ENCODE results near the gene SOX18. TPM values are rescaled to one million over a fixed set of nuclear protein-coding genes. Genes with fewer than 3 reads are reported as not detected.

Gene SOX18
- total RNA-seq, 1 donor, result under 0.01 TPM

- Histone ChIP-seq H3K27me3 (ENCODE audit: insufficient read depth, low read length) (peaks cover 37% of the 10 kb centered on the region), H3K4me2 (ENCODE audit: insufficient read depth, low read length) (no peak overlapping the region), H4K20me1 (ENCODE audit: insufficient read depth, low read length) (peaks cover 11% of the 10 kb centered on the region), H3K36me3 (ENCODE audit: insufficient read depth, low read length) (no peaks in the 10 kb centered on the region), H2AFZ (ENCODE audit: low read length) (no peak overlapping the region), H3K4me1 (ENCODE audit: insufficient read depth, low read length) (peaks cover 15% of the 10 kb centered on the region), H3K27ac (ENCODE audit: low read depth, low read length) (no peak overlapping the region), H3K4me3 (ENCODE audit: insufficient read depth, low read length) (no peak overlapping the region), H3K79me2 (ENCODE audit: insufficient read depth, low read length) (no peaks in the 10 kb centered on the region), H3K9me3 (ENCODE audit: low read depth, low read length) (no peaks in the 10 kb centered on the region)
- DNase-seq (ENCODE audit: insufficient read length, low spot score, missing footprints), result no peak
- no peak for TF ChIP-seq CTCF (IDR thresholded peaks at IDR 0.05; ENCODE audit: extremely low read depth, low read depth, low read length)
Observed at GRCh38 chr20:64082126-64082731, 32.8 kb upstream of the SOX18 start.

- Histone ChIP-seq H3K79me2 (ENCODE audit: insufficient read depth, low read length) (no peaks in the 10 kb centered on the region), H3K27ac (ENCODE audit: low read depth, low read length) (no peak overlapping the region), H3K4me2 (ENCODE audit: insufficient read depth, low read length) (no peak overlapping the region), H3K27me3 (ENCODE audit: insufficient read depth, low read length) (peaks cover 37% of the 10 kb centered on the region), H3K4me3 (ENCODE audit: insufficient read depth, low read length) (no peak overlapping the region), H3K36me3 (ENCODE audit: insufficient read depth, low read length) (no peaks in the 10 kb centered on the region), H4K20me1 (ENCODE audit: insufficient read depth, low read length) (peaks cover 11% of the 10 kb centered on the region), H2AFZ (ENCODE audit: low read length) (no peak overlapping the region), H3K9me3 (ENCODE audit: low read depth, low read length) (no peaks in the 10 kb centered on the region), H3K4me1 (ENCODE audit: insufficient read depth, low read length) (peaks cover 15% of the 10 kb centered on the region)
- TF ChIP-seq CTCF (IDR thresholded peaks at IDR 0.05; ENCODE audit: extremely low read depth, low read depth, low read length), result no peak
- no peak for DNase-seq (ENCODE audit: insufficient read length, low spot score, missing footprints)
Observed at GRCh38 chr20:64081624-64081964, 32.2 kb upstream of the SOX18 start.

- H3K4me3 ChIP-seq (ENCODE audit: insufficient read depth, low read length), result no peak overlapping the region
- no peak overlapping the region for H3K27ac ChIP-seq (ENCODE audit: low read depth, low read length)
- H4K20me1 ChIP-seq (ENCODE audit: insufficient read depth, low read length), result peaks cover 11% of the 10 kb centered on the region
- H3K4me2 ChIP-seq (ENCODE audit: insufficient read depth, low read length), result no peak overlapping the region
- no peak for TF ChIP-seq CTCF (IDR thresholded peaks at IDR 0.05; ENCODE audit: extremely low read depth, low read depth, low read length)
- H3K4me1 ChIP-seq (ENCODE audit: insufficient read depth, low read length), result peaks cover 15% of the 10 kb centered on the region
- no peak overlapping the region for H2AFZ ChIP-seq (ENCODE audit: low read length)
- H3K36me3 ChIP-seq (ENCODE audit: insufficient read depth, low read length), result no peaks in the 10 kb centered on the region
- DNase-seq (ENCODE audit: insufficient read length, low spot score, missing footprints), result no peak
- no peaks in the 10 kb centered on the region for H3K9me3 ChIP-seq (ENCODE audit: low read depth, low read length)
- H3K27me3 ChIP-seq (ENCODE audit: insufficient read depth, low read length), result peaks cover 32% of the 10 kb centered on the region
- no peaks in the 10 kb centered on the region for H3K79me2 ChIP-seq (ENCODE audit: insufficient read depth, low read length)
Observed at GRCh38 chr20:64080813-64081623, 31.6 kb upstream of the SOX18 start.
